Measurements from ENCODE around the gene NPC1L1. TPM values are rescaled to one million over a fixed set of nuclear protein-coding genes. Genes with fewer than 3 reads are reported as not detected.

The NPC1L1 gene
- total and polyA plus RNA-seq, 2 of the 13 experiments (the other 11 are each of a cell fraction or from before 2014, with no cell fraction given), result 4.8 to 14.5 TPM

DNA sequence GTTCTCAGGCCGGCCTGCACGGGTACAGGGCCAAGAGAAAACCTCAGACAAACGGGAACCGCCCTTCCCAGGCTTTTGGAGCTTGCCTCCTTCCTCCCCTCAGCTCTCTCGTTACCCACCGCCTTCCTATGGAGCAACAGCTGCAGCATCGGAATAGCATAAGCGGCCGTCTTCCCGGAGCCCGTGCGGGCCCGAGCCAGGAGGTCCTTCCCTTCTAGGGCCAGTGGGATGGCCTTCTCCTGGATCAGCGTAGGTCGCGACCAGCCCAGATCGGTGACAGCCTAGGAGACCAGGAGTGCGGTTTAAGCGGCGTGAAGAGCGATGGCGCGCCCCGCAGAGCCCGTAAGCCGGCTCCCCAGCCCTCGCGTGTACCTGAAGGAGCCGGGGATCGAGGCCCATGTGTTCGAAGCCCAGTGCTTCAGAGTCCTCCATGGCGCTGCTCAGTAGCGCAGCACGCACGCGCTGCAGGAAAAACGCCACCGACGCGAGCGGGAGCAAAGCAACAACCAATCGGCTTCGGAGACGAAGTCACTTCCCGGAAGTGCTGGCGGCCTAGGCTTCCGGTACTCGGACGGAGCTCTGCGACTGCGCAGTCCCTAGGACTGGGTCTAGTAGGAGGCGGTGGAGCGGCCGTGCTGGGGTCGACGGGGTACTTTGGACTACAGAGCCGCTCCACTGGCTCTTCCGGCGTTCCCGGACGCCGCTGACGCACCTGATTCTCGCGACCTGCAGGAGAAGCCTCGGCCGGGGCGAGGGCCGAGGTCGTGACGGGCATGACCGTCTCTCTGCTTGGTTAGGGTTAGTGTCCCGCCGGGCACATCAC lies 32.5 kb upstream of the NPC1L1 start, which contains the start of gene DDX56 (continued):
- no peak for TF ChIP-seq CEBPZ (IDR thresholded peaks at IDR 0.05; ENCODE audit: low read length)
- TF ChIP-seq MIER2 (CRISPR knock-in tag; IDR thresholded peaks at IDR 0.05), result peak; percentile 15; the same call in 1 of the 2 replicates
- TF ChIP-seq ZNF570 (CRISPR knock-in tag; IDR thresholded peaks at IDR 0.05; ENCODE audit: borderline replicate concordance), result peak; percentile 70
- TF ChIP-seq GTF2F1 (IDR thresholded peaks at IDR 0.05; ENCODE audit: low read length), result no peak
- TF ChIP-seq ZNF790 (CRISPR knock-in tag; IDR thresholded peaks at IDR 0.05; ENCODE audit: borderline replicate concordance), result peak; percentile 87; the same call in 1 of the 2 replicates
- peak; percentile 95; the same call in 1 of the 2 replicates for TF ChIP-seq ZNF616 (CRISPR knock-in tag; IDR thresholded peaks at IDR 0.05; ENCODE audit: low read depth)
- TF ChIP-seq HMG20B (CRISPR knock-in tag; conservative IDR thresholded peaks at IDR 0.05), result no peak
- TF ChIP-seq MEF2D (CRISPR knock-in tag; IDR thresholded peaks at IDR 0.05), result peak; percentile 88
- peak; percentile 93; the same call in 1 of the 2 replicates for TF ChIP-seq ZNF83 (CRISPR knock-in tag; IDR thresholded peaks at IDR 0.05; ENCODE audit: borderline replicate concordance)
- TF ChIP-seq POGZ (CRISPR knock-in tag; IDR thresholded peaks at IDR 0.05), result no peak
- TF ChIP-seq, protein P1, sequence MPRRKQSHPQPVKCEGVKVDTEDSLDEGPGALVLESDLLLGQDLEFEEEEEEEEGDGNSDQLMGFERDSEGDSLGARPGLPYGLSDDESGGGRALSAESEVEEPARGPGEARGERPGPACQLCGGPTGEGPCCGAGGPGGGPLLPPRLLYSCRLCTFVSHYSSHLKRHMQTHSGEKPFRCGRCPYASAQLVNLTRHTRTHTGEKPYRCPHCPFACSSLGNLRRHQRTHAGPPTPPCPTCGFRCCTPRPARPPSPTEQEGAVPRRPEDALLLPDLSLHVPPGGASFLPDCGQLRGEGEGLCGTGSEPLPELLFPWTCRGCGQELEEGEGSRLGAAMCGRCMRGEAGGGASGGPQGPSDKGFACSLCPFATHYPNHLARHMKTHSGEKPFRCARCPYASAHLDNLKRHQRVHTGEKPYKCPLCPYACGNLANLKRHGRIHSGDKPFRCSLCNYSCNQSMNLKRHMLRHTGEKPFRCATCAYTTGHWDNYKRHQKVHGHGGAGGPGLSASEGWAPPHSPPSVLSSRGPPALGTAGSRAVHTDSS (CRISPR knock-in tag; conservative IDR thresholded peaks at IDR 0.05), result no peak
- TF ChIP-seq ZNF326 (CRISPR knock-in tag; IDR thresholded peaks at IDR 0.05; ENCODE audit: borderline replicate concordance), result no peak
- TF ChIP-seq ZBTB46 (CRISPR knock-in tag; IDR thresholded peaks at IDR 0.05; ENCODE audit: borderline replicate concordance), result 0 out of 2 replicates have a peak, but pooled peaks have one; percentile 48
- TF ChIP-seq, protein P2, sequence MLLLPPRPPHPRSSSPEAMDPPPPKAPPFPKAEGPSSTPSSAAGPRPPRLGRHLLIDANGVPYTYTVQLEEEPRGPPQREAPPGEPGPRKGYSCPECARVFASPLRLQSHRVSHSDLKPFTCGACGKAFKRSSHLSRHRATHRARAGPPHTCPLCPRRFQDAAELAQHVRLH (CRISPR knock-in tag; IDR thresholded peaks at IDR 0.05; ENCODE audit: borderline replicate concordance, low read depth), result peak; percentile 64; the same call in 1 of the 2 replicates
- no peak for TF ChIP-seq ZKSCAN1 (IDR thresholded peaks at IDR 0.05; ENCODE audit: low read length)
- TF ChIP-seq RCOR2 (CRISPR knock-in tag; IDR thresholded peaks at IDR 0.05), result no peak
- TF ChIP-seq SYNCRIP (IDR thresholded peaks at IDR 0.05; ENCODE audit: insufficient read depth, low read depth, low read length), result no peak
- no peak for TF ChIP-seq ZC3H4 (CRISPR knock-in tag; IDR thresholded peaks at IDR 0.05; ENCODE audit: borderline replicate concordance)
- 0 out of 2 replicates have a peak, but pooled peaks have one; percentile 71 for TF ChIP-seq ZNF367 (CRISPR knock-in tag; IDR thresholded peaks at IDR 0.05; ENCODE audit: borderline replicate concordance)
- peak; percentile 85 for TF ChIP-seq ZBTB7A (CRISPR knock-in tag; IDR thresholded peaks at IDR 0.05)

Data from HepG2 (cell line).